ENCODE data around the gene LIF. TPM values are rescaled to one million over a fixed set of nuclear protein-coding genes. Genes with fewer than 3 reads are reported as not detected.

The LIF gene
- total RNA-seq, 2 experiments from 2014 or later = 160 to 161 TPM

GRCh38 chr22:30277547-30278344 is 31.2 kb upstream of the LIF start:
- TF ChIP-seq CTCF (IDR thresholded peaks at IDR 0.05) = no peak
- intact Hi-C loops (cut with micrococcal nuclease) = no loop called here
- Mint-ChIP-seq H3K9me3 (no peaks in the 10 kb centered on the region), H3K27ac (no peak overlapping the region), H3K27me3 (no peaks in the 10 kb centered on the region), H3K36me3 (ENCODE audit: low read depth) (no peaks in the 10 kb centered on the region), H3K4me3 (no peak overlapping the region), H3K4me1 (ENCODE audit: low read depth) (peaks cover 46% of the 10 kb centered on the region)
- CTCF ChIA-PET = interaction anchor here (1.0 to 5.0 kb wide), 5 partner anchors 10 to 170 kb away, joined by 3 to 18 read pairs (median 4); no protein-coding TSS in a partner anchor
- ATAC-seq (no peak), DNase-seq (no peak)
- POLR2A ChIA-PET = interaction anchor here (1.1 to 3.8 kb wide), 3 partner anchors 8 to 14 kb away, joined by 3 to 14 read pairs (median 4); no protein-coding TSS in a partner anchor

GRCh38 chr22:30276039-30276438 is 29.5 kb upstream of the LIF start:
- Mint-ChIP-seq H3K9me3 (no peaks in the 10 kb centered on the region), H3K4me3 (peak overlapping the region; percentile 18), H3K36me3 (ENCODE audit: low read depth) (no peaks in the 10 kb centered on the region), H3K27me3 (no peaks in the 10 kb centered on the region), H3K4me1 (ENCODE audit: low read depth) (peaks cover 45% of the 10 kb centered on the region), H3K27ac (peak overlapping the region; percentile 12)
- POLR2A ChIA-PET = interaction anchor here (0.6 to 1.7 kb wide), 2 partner anchors 10 to 131 kb away, joined by 3 to 4 read pairs; no protein-coding TSS in a partner anchor
- TF ChIP-seq CTCF (IDR thresholded peaks at IDR 0.05) = no peak
- intact Hi-C loops (cut with micrococcal nuclease) = no loop called here
- no peak for ATAC-seq
- DNase-seq = no peak
- CTCF ChIA-PET = interaction anchor here (0.8 to 5.0 kb wide), 3 partner anchors 12 to 168 kb away, joined by 3 to 16 read pairs (median 4); no protein-coding TSS in a partner anchor

GRCh38 chr22:30275625-30276024 is 29.1 kb upstream of the LIF start:
- Mint-ChIP-seq H3K36me3 (ENCODE audit: low read depth) (no peaks in the 10 kb centered on the region), H3K4me3 (peak overlapping the region; percentile 18), H3K4me1 (ENCODE audit: low read depth) (peaks cover 45% of the 10 kb centered on the region), H3K27ac (peak overlapping the region; percentile 12), H3K9me3 (no peaks in the 10 kb centered on the region), H3K27me3 (no peaks in the 10 kb centered on the region)
- TF ChIP-seq CTCF (IDR thresholded peaks at IDR 0.05) = no peak
- peak; percentile 67 for ATAC-seq
- DNase-seq = peak; percentile 59
- ChIA-PET CTCF (interaction anchor here (1.0 to 5.0 kb wide), 2 partner anchors 13 to 168 kb away, joined by 4 to 16 read pairs; no protein-coding TSS in a partner anchor), POLR2A (interaction anchor here (0.6 to 1.7 kb wide), 2 partner anchors 10 to 130 kb away, joined by 3 to 4 read pairs; no protein-coding TSS in a partner anchor)
- intact Hi-C loops (cut with micrococcal nuclease) = no loop called here

GRCh38 chr22:30274437-30274812 is 27.9 kb upstream of the LIF start:
- H3K4me3 Mint-ChIP-seq = no peak overlapping the region
- no peak overlapping the region for H3K27ac Mint-ChIP-seq
- no peaks in the 10 kb centered on the region for H3K27me3 Mint-ChIP-seq
- ATAC-seq (no peak), DNase-seq (no peak)
- H3K4me1 Mint-ChIP-seq (ENCODE audit: low read depth) = peaks cover 42% of the 10 kb centered on the region
- H3K36me3 Mint-ChIP-seq (ENCODE audit: low read depth) = peaks cover 5% of the 10 kb centered on the region
- ChIA-PET CTCF (interaction anchor here (1.4 kb wide), 1 partner anchor 13 kb away, joined by 5 read pairs; no protein-coding TSS in a partner anchor), POLR2A (no interaction called here)
- no peak for TF ChIP-seq CTCF (IDR thresholded peaks at IDR 0.05)
- no peaks in the 10 kb centered on the region for H3K9me3 Mint-ChIP-seq
- intact Hi-C loops (cut with micrococcal nuclease) = no loop called here
